Osteocyte (in vitro differentiated cells): ENCODE results near the gene SALL3. TPM values are rescaled to one million over a fixed set of nuclear protein-coding genes. Genes with fewer than 3 reads are reported as not detected.
"Not testable (repeated sequence)": the region's sequence is repeated elsewhere in the genome, so short reads cannot be mapped to it uniquely, and the experiment has no call there.

ENCODE experiments used
- DNase-seq: peaks from one replicate; pipeline ENCODE4 v3.0.0; 2021; ENCODE audit warnings: mixed read lengths; ENCODE audit not compliant: unreplicated experiment; ENCODE audit errors: extremely low spot score
- H3K27ac Mint-ChIP-seq: one replicate; pipeline ENCODE4 v1.8.0; 2021; ENCODE audit warnings: mild to moderate bottlenecking, mixed read lengths; ENCODE audit not compliant: unreplicated experiment
- H3K27me3 Mint-ChIP-seq: one replicate; pipeline ENCODE4 v1.8.0; 2021; ENCODE audit warnings: mixed read lengths; ENCODE audit not compliant: unreplicated experiment
- H3K36me3 Mint-ChIP-seq: one replicate; pipeline ENCODE4 v1.8.0; 2021; ENCODE audit warnings: mixed read lengths; ENCODE audit not compliant: unreplicated experiment
- H3K4me1 Mint-ChIP-seq: one replicate; pipeline ENCODE4 v1.8.0; 2021; ENCODE audit warnings: mixed read lengths; ENCODE audit not compliant: unreplicated experiment
- H3K4me3 Mint-ChIP-seq: one replicate; pipeline ENCODE4 v1.8.0; 2021; ENCODE audit warnings: mild to moderate bottlenecking, moderate library complexity, mixed read lengths; ENCODE audit not compliant: unreplicated experiment
- H3K9me3 Mint-ChIP-seq: one replicate; pipeline ENCODE4 v1.8.0; 2021; ENCODE audit warnings: mixed read lengths; ENCODE audit not compliant: unreplicated experiment
- total RNA-seq: library from RNA; stranded (reverse); gene quantifications from 2 replicates; pipeline ENCODE4 v1.2.1, GENCODE V29; 2021
- TF ChIP-seq, protein P1 (sequence below): fragments of 200-600 bp; sonication (generic); IDR thresholded peaks from 2 replicates; pipeline ENCODE4 v1.5.0; 2021; ENCODE audit warnings: antibody characterized with exemption, mild to moderate bottlenecking, moderate library complexity

The SALL3 gene
- total RNA-seq, 1 donor from 2014 or later = not detected

GRCh38 chr18:78936251-78937005 lies 43.2 kb upstream of the SALL3 start:
- Mint-ChIP-seq H3K27me3 (no peaks in the 10 kb centered on the region), H3K27ac (no peak overlapping the region), H3K9me3 (peaks cover 16% of the 10 kb centered on the region), H3K36me3 (no peaks in the 10 kb centered on the region), H3K4me1 (no peaks in the 10 kb centered on the region), H3K4me3 (no peak overlapping the region)
- TF ChIP-seq, protein P1, sequence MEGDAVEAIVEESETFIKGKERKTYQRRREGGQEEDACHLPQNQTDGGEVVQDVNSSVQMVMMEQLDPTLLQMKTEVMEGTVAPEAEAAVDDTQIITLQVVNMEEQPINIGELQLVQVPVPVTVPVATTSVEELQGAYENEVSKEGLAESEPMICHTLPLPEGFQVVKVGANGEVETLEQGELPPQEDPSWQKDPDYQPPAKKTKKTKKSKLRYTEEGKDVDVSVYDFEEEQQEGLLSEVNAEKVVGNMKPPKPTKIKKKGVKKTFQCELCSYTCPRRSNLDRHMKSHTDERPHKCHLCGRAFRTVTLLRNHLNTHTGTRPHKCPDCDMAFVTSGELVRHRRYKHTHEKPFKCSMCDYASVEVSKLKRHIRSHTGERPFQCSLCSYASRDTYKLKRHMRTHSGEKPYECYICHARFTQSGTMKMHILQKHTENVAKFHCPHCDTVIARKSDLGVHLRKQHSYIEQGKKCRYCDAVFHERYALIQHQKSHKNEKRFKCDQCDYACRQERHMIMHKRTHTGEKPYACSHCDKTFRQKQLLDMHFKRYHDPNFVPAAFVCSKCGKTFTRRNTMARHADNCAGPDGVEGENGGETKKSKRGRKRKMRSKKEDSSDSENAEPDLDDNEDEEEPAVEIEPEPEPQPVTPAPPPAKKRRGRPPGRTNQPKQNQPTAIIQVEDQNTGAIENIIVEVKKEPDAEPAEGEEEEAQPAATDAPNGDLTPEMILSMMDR = no peak
- no peak for DNase-seq

GRCh38 chr18:78937166-78937565 lies 42.5 kb upstream of the SALL3 start:
- Mint-ChIP-seq H3K27ac (no peak overlapping the region), H3K9me3 (peaks cover 16% of the 10 kb centered on the region), H3K4me3 (no peak overlapping the region), H3K27me3 (no peaks in the 10 kb centered on the region), H3K4me1 (no peaks in the 10 kb centered on the region), H3K36me3 (no peaks in the 10 kb centered on the region)
- TF ChIP-seq, protein P1 = no peak
- DNase-seq = no peak

DNA sequence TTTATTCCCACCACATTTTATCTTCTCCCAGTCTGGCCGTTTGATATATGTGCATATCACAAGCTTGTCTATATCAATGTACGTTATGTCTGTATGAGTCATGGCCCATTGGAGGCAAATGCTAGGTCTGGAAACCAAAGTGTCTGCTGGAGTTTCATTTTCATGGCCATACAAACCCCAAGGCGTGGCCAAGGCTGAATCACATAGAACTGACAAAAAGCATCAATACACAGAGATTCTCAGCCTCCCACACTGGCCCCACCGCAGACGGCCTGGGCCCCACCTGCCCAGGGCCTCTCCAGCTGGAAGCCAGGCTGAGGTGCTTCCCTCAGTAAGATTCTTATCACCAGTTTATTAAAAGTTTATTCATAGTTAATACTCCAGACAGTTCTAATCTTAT lies 40.5 kb upstream of the SALL3 start:
- H3K27me3 Mint-ChIP-seq = no peaks in the 10 kb centered on the region
- no peaks in the 10 kb centered on the region for H3K4me1 Mint-ChIP-seq
- H3K27ac Mint-ChIP-seq = no peak overlapping the region
- H3K36me3 Mint-ChIP-seq = no peaks in the 10 kb centered on the region
- no peak overlapping the region for H3K4me3 Mint-ChIP-seq
- H3K9me3 Mint-ChIP-seq = peaks cover 25% of the 10 kb centered on the region
- TF ChIP-seq, protein P1 = no peak
- no peak for DNase-seq

DNA sequence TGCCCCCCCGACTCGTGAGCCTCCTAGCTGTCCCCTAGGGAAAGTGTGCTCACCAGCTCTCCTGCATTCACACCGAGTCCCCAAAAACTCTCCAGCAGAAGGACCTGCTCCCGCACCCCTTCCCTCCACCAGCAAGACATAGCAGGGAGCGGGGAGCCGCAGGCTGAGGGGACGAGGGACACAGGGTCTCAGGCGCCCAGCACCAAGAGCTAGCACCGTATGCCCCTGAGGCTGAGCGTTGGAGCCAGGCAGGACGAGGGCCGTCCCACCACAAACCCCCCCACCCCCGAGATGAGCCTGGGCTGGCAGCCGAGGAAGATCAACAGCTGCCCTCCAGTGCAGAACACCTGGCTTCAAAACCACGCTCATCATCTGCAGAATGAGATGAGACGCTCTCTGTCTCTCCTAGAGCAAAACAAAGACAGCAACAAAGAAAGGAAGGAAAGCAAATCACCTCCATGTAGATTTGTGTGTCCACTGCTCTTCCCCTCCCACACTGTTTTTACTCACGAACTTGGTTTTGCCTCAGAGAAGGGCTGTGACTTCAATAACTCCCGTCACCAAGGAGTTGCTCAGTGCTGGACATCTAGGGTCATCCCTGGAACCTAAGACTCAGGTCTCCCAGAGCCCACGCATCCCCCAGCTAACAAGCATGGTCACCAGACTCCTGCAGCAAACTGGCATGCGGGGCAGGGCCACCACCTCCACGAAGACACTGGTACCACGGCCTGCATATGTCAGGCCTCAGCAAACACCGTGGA lies 39.7 kb upstream of the SALL3 start:
- Mint-ChIP-seq H3K4me3 (no peak overlapping the region), H3K4me1 (no peaks in the 10 kb centered on the region), H3K27me3 (no peaks in the 10 kb centered on the region), H3K9me3 (peaks cover 23% of the 10 kb centered on the region), H3K36me3 (no peaks in the 10 kb centered on the region), H3K27ac (no peak overlapping the region)
- DNase-seq = no peak
- TF ChIP-seq, protein P1 = no peak

DNA sequence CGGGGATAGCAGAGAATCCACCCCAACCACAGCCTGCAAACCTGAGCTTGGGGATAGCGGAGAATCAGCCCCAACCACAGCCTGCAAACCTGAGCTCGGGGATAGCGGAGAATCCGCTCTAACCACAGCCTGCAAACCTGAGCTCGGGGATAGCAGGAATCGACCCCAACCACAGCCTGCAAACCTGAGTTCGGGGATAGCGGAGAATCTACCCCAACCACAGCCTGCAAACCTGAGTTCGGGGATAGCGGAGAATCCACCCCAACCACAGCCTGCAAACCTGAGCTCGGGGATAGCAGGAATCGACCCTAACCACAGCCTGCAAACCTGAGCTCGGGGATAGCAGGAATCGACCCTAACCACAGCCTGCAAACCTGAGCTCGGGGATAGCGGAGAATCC lies 37.4 kb upstream of the SALL3 start:
- not testable (repeated sequence) for DNase-seq, H3K27ac Mint-ChIP-seq, H3K27me3 Mint-ChIP-seq, H3K4me3 Mint-ChIP-seq, H3K4me1 Mint-ChIP-seq, H3K36me3 Mint-ChIP-seq
- peaks cover 21% of the 10 kb centered on the region for H3K9me3 Mint-ChIP-seq
